CD14-positive monocyte (primary cell): ENCODE results near the gene EXOC6B. TPM values are rescaled to one million over a fixed set of nuclear protein-coding genes. Genes with fewer than 3 reads are reported as not detected.

ENCODE experiments used
- DNase-seq, 3 donors: peaks; one replicate each; pipeline ENCODE4 v3.0.0-alpha.2; 2011 to 2022
- H2AFZ ChIP-seq: 2 replicates; pipeline ENCODE4 v1.6.0; 2012; ENCODE audit warnings: mild to moderate bottlenecking, low read depth, low read length, inconsistent platforms; ENCODE audit not compliant: insufficient read depth, poor library complexity, severe bottlenecking
- H3K27ac ChIP-seq, 2 donors: 1 replicate in 1 of 2; 2 replicates in 1 of 2; pipeline ENCODE4 v1.5.1; 2012 to 2013; ENCODE audit warnings: low read length in 2 of 2, control low read depth in 1 of 2, inconsistent platforms in 1 of 2, low read depth in 1 of 2, mild to moderate bottlenecking in 1 of 2
- H3K27me3 ChIP-seq, 2 donors: one replicate each; pipeline versions ENCODE4 v1.6.0 to v1.6.1; 2011 to 2013; ENCODE audit warnings: low read length in 2 of 2; ENCODE audit not compliant: control insufficient read depth in 2 of 2, insufficient read depth in 2 of 2
- H3K36me3 ChIP-seq, 2 donors: replicated peaks in 1 of 2; 1 replicate in 1 of 2; 2 replicates in 1 of 2; pipeline versions ENCODE4 v1.5.1 to v1.6.1; 2012 to 2013; ENCODE audit warnings: low read length in 2 of 2, control low read depth in 1 of 2, inconsistent platforms in 1 of 2, mild to moderate bottlenecking in 1 of 2; ENCODE audit not compliant: insufficient read depth in 2 of 2, control insufficient read depth in 1 of 2
- H3K4me1 ChIP-seq, 2 donors: 1 replicate in 1 of 2; 2 replicates in 1 of 2; pipeline versions ENCODE4 v1.5.1 to v1.6.1; 2012 to 2013; ENCODE audit warnings: low read length in 2 of 2, control low read depth in 1 of 2, inconsistent platforms in 1 of 2, mild to moderate bottlenecking in 1 of 2, moderate library complexity in 1 of 2; ENCODE audit not compliant: insufficient read depth in 2 of 2, control insufficient read depth in 1 of 2
- H3K4me2 ChIP-seq: replicated peaks from 2 replicates; pipeline ENCODE3; 2012; ENCODE audit warnings: low read length, moderate library complexity, mild to moderate bottlenecking; ENCODE audit not compliant: poor library complexity, severe bottlenecking; ENCODE audit errors: extremely low read depth
- H3K4me3 ChIP-seq, 3 experiments: fragments of 200-600 bp in 1 of 3; sonication (generic) in 1 of 3; replicated peaks in 1 of 3; 1 replicate in 2 of 3; 2 replicates in 1 of 3; pipeline ENCODE4 v1.5.1; 2011 to 2013; ENCODE audit warnings: low read length in 3 of 3, mild to moderate bottlenecking in 3 of 3, control low read depth in 2 of 3, low read depth in 2 of 3, inconsistent platforms in 1 of 3, moderate library complexity in 1 of 3
- H3K79me2 ChIP-seq: 2 replicates; pipeline ENCODE4 v1.6.0; 2012; ENCODE audit warnings: mild to moderate bottlenecking, control low read depth, inconsistent platforms, low read length, moderate library complexity; ENCODE audit not compliant: insufficient read depth
- H3K9ac ChIP-seq: 2 replicates; pipeline ENCODE4 v1.6.0; 2017; ENCODE audit warnings: low read length, mild to moderate bottlenecking; ENCODE audit not compliant: insufficient read depth, poor library complexity, severe bottlenecking
- H3K9me3 ChIP-seq, 2 donors: replicated peaks in 1 of 2; 1 replicate in 1 of 2; 2 replicates in 1 of 2; pipeline versions ENCODE4 v1.5.1 to v1.6.1; 2012 to 2013; ENCODE audit warnings: low read length in 2 of 2, control low read depth in 1 of 2; ENCODE audit not compliant: control insufficient read depth in 1 of 2, insufficient read depth in 1 of 2
- H4K20me1 ChIP-seq: 2 replicates; pipeline ENCODE4 v1.6.0; 2012; ENCODE audit warnings: mild to moderate bottlenecking, low read length, control low read depth, moderate library complexity; ENCODE audit not compliant: insufficient read depth
- H3K27ac Mint-ChIP-seq, 7 donors: one replicate each; pipeline ENCODE4 v1.8.0; 2020; ENCODE audit warnings: mild to moderate bottlenecking in 7 of 7, mixed read lengths in 7 of 7, moderate library complexity in 6 of 7, inconsistent platforms in 2 of 7
- H3K27me3 Mint-ChIP-seq, 3 donors: one replicate each; pipeline ENCODE4 v1.8.0; 2021 to 2022; ENCODE audit warnings: low read depth in 3 of 3, mild to moderate bottlenecking in 3 of 3, mixed read lengths in 3 of 3, moderate library complexity in 3 of 3, inconsistent platforms in 1 of 3
- H3K36me3 Mint-ChIP-seq, 2 donors: one replicate each; pipeline ENCODE4 v1.8.0; 2020; ENCODE audit warnings: mixed read lengths in 2 of 2, inconsistent platforms in 1 of 2, mild to moderate bottlenecking in 1 of 2
- H3K4me1 Mint-ChIP-seq: one replicate; pipeline ENCODE4 v1.8.0; 2020; ENCODE audit warnings: mild to moderate bottlenecking, mixed read lengths
- H3K4me3 Mint-ChIP-seq, 2 donors: one replicate each; pipeline ENCODE4 v1.8.0; 2020; ENCODE audit warnings: mild to moderate bottlenecking in 2 of 2, mixed read lengths in 2 of 2, moderate library complexity in 1 of 2
- H3K9me3 Mint-ChIP-seq, 7 donors: one replicate each; pipeline ENCODE4 v1.8.0; 2020 to 2022; ENCODE audit warnings: mixed read lengths in 7 of 7, mild to moderate bottlenecking in 6 of 7, moderate library complexity in 6 of 7, inconsistent platforms in 2 of 7
- whole genome bisulfite sequencing: methylation state at CpG from one replicate; pipeline ENCODE4 v1.1.5; 2013; ENCODE audit warnings: missing lambda C conversion rate; ENCODE audit not compliant: insufficient coverage; 5-methylcytosine and 5-hydroxymethylcytosine counted together
- intact Hi-C, 2 donors: fragments of 100-400 bp; cut with micrococcal nuclease; formaldehyde crosslinking; loops; one replicate each; pipeline versions ENCODE4 v1.15.0 to v1.15.1; 2023
- polyA plus RNA-seq, 3 donors: library from polyadenylated mRNA; depleted of rRNA in 1 of 3; unstranded in 2 of 3; stranded (reverse) in 1 of 3; fragments of 300-500 nt in 2 of 3; fragments of >200 nt in 1 of 3; fragmentation: Illumina TruSeq in 2 of 3; gene quantifications; 1 replicate in 2 of 3; 2 replicates in 1 of 3; pipeline ENCODE4 v1.2.3, GENCODE V29; 2012 to 2021
- TF ChIP-seq, protein P1 (sequence below): fragments of 200-600 bp; IDR thresholded peaks from one replicate; pipeline ENCODE4 v1.8.0; 2022; ENCODE audit warnings: antibody characterized with exemption, mild to moderate bottlenecking

Gene EXOC6B
- polyA plus RNA-seq, 3 donors = 1.8 to 2.8 (median 2.1) TPM

DNA sequence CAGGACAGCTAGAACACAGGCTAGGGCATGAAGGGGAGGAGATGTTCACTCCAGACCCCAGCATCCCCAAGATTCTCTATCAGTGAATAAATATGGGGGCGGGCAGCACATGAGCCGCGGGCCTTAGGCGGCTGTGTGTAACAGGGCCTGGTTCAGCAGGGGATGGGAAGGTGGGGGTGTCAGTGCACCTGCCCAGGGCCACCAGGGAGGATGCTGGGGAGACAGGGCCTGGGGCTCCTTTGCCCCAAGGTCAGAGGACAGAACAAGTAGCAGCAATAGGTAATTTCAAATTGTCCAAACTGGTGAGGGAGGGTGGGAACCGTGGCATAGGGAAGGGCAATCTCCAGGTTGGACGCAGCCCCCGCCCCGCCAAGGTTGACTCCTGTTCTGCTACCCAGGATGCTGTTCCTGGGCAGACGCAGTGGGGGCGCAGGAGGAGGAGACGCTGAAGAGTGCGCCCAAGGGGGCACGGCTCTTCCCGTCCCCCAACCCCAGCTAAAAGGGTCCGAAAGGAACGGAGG lies 694.4 kb downstream of the EXOC6B start:
- Histone ChIP-seq H4K20me1 (no peaks in the 10 kb centered on the region), H3K4me2 (no peak overlapping the region), H3K4me1 (no peaks in the 10 kb centered on the region), H3K9me3 (no peaks in the 10 kb centered on the region), H3K27me3 (no peaks in the 10 kb centered on the region), H3K36me3 (no peaks in the 10 kb centered on the region), H2AFZ (no peak overlapping the region), H3K27ac (no peak overlapping the region), H3K4me3 (no peak overlapping the region), H3K9ac (no peak overlapping the region), H3K79me2 (no peaks in the 10 kb centered on the region)
- intact Hi-C loops = no loop called here
- Mint-ChIP-seq H3K4me3 (no peak overlapping the region), H3K4me1 (no peaks in the 10 kb centered on the region), H3K9me3 (peaks cover 0 to 2% (median 0%) of the 10 kb centered on the region in 7 donors), H3K27me3 (peaks cover 11 to 16% (median 11%) of the 10 kb centered on the region in 3 donors), H3K36me3 (no peaks in the 10 kb centered on the region), H3K27ac (no peak overlapping the region)
- TF ChIP-seq, protein P1, sequence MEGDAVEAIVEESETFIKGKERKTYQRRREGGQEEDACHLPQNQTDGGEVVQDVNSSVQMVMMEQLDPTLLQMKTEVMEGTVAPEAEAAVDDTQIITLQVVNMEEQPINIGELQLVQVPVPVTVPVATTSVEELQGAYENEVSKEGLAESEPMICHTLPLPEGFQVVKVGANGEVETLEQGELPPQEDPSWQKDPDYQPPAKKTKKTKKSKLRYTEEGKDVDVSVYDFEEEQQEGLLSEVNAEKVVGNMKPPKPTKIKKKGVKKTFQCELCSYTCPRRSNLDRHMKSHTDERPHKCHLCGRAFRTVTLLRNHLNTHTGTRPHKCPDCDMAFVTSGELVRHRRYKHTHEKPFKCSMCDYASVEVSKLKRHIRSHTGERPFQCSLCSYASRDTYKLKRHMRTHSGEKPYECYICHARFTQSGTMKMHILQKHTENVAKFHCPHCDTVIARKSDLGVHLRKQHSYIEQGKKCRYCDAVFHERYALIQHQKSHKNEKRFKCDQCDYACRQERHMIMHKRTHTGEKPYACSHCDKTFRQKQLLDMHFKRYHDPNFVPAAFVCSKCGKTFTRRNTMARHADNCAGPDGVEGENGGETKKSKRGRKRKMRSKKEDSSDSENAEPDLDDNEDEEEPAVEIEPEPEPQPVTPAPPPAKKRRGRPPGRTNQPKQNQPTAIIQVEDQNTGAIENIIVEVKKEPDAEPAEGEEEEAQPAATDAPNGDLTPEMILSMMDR = no peak
- 97% methylated on average over 12 of the region's 16 CpGs for WGBS
- DNase-seq = no peak

DNA sequence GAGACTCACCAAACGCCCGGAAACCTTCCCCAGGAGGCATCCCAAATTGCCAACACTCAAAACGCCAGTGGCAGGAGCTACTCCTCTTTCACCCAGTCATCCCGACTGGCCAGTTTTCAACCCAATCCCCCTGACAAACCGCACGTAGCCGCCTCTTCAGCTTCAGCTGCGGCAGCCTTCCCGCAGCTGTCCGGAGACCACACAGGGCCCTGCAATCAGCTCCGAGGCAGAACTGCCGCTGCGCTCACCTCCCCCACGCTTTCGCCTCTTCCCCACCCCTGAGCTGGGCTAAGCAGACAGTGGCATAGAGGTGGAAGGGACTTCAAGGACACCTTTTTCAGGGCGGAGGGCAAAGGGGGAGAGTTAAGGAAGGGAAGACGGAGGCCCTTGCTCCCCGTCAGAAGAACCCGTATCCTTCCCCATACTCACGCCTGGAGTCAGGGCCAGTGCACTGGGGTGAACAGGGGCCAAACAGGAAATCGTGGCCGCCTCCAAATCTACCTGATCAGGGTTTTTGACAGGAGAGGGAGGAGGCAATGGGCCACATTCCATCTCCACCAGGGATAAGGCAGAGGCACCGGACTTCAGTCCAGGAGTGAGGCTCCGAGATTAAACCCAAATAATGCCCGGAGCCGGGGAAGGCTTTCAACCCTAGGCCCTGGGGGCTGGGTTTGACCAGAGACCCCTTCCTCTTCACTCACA lies 695.0 kb downstream of the EXOC6B start:
- TF ChIP-seq, protein P1 = no peak
- no peaks in the 10 kb centered on the region for H4K20me1 ChIP-seq
- H3K27ac ChIP-seq = no peak overlapping the region
- H3K36me3 Mint-ChIP-seq = no peaks in the 10 kb centered on the region
- DNase-seq = no peak
- no peaks in the 10 kb centered on the region for H3K27me3 ChIP-seq
- H2AFZ ChIP-seq = no peak overlapping the region
- no peak overlapping the region for H3K4me3 ChIP-seq
- no peak overlapping the region for H3K4me2 ChIP-seq
- peaks cover 11 to 16% (median 11%) of the 10 kb centered on the region in 3 donors for H3K27me3 Mint-ChIP-seq
- H3K4me1 ChIP-seq = no peaks in the 10 kb centered on the region
- no peaks in the 10 kb centered on the region for H3K79me2 ChIP-seq
- intact Hi-C loops = no loop called here
- H3K27ac Mint-ChIP-seq = peak overlapping the region in 1 of 7 donors; percentile 10
- H3K9me3 ChIP-seq = no peaks in the 10 kb centered on the region
- H3K36me3 ChIP-seq = no peaks in the 10 kb centered on the region
- 50% methylated on average over 6 of the region's 26 CpGs for WGBS
- peaks cover 0 to 2% (median 0%) of the 10 kb centered on the region in 7 donors for H3K9me3 Mint-ChIP-seq
- H3K4me3 Mint-ChIP-seq = no peak overlapping the region
- H3K4me1 Mint-ChIP-seq = no peaks in the 10 kb centered on the region
- H3K9ac ChIP-seq = no peak overlapping the region
